ENCODE results near the gene RAP1GDS1. TPM values are rescaled to one million over a fixed set of nuclear protein-coding genes. Genes with fewer than 3 reads are reported as not detected.
A peak's percentile ranks its signal among the peaks of the same experiment; 100 is the strongest.

RAP1GDS1 gene
- total and polyA plus RNA-seq, 2 of the 4 experiments (the other 2 are of a cell fraction) = 29.0 to 85.1 TPM

GRCh38 chr4:98283219-98284189 lies 22.3 kb downstream of the RAP1GDS1 start:
- DNase-seq (peak; percentile 55), ATAC-seq (ENCODE audit: low read depth) (peak; percentile 42; the same call in 1 of the 2 replicates)
- H3K36me3 ChIP-seq (ENCODE audit: control insufficient read depth, insufficient read depth, low read length) = no peaks in the 10 kb centered on the region
- no peak overlapping the region for H4K8ac ChIP-seq (ENCODE audit: low read depth in 2 of 2, low read length in 2 of 2)
- H3K4me1 ChIP-seq (ENCODE audit: control insufficient read depth, insufficient read depth, low read length) = no peaks in the 10 kb centered on the region
- H2BK5ac ChIP-seq (ENCODE audit: low read depth, low read length, poor library complexity, severe bottlenecking) = peak overlapping the region; percentile 20
- no peak overlapping the region for H2BK20ac ChIP-seq (ENCODE audit: low read depth, low read length)
- H4K5ac ChIP-seq (ENCODE audit: low read depth, low read length) = no peak overlapping the region
- no peak overlapping the region for H2AK5ac ChIP-seq (ENCODE audit: low read depth, low read length)
- peaks cover 9 to 19% of the 10 kb centered on the region in 2 experiments; a peak in 3 of 4 replicates for H3K79me1 ChIP-seq (ENCODE audit: low read depth in 1 of 2, low read length in 2 of 2)
- BruUV-seq (replicated peaks) = no TSS peak
- in situ Hi-C loops (cut with MboI; ENCODE audit: low sequenced_read_pairs) = no loop called here
- intact Hi-C loops (cut with micrococcal nuclease) = no loop called here
- H3K9me3 ChIP-seq (ENCODE audit: control insufficient read depth, insufficient read depth, low read length) = no peaks in the 10 kb centered on the region
- peaks cover 5% of the 10 kb centered on the region; the same call in 1 of the 2 replicates for H4K20me1 ChIP-seq (ENCODE audit: insufficient read depth, low read length)
- H3K14ac ChIP-seq (replicated peaks; ENCODE audit: low read depth, low read length) = no peak overlapping the region
- POLR2A ChIA-PET (ENCODE audit: unreplicated experiment) = no interaction called here
- dilution Hi-C loops (cut with HindIII; ENCODE audit: low sequenced_read_pairs, unreplicated experiment) = no loop called here
- 0 out of 2 replicates have a peak, but pooled peaks cover 8% of the 10 kb centered on the region for H3K9me1 ChIP-seq (ENCODE audit: insufficient read depth, low read length)
- no peak overlapping the region for H2AK9ac ChIP-seq (replicated peaks; ENCODE audit: low read depth, low read length, poor library complexity)
- CTCF ChIA-PET = no interaction called here
- WGBS, 2 experiments (ENCODE audit: extremely low coverage in 2 of 2, insufficient read length in 1 of 2) = no CpG with 5 or more reads among the region's 3 CpGs
- H2AFZ ChIP-seq (replicated peaks; ENCODE audit: low read length, poor library complexity) = no peak overlapping the region
- TF ChIP-seq MXI1 (IDR thresholded peaks at IDR 0.05; ENCODE audit: borderline replicate concordance, low read depth, low read length) = no peak
- TF ChIP-seq MAFK (IDR thresholded peaks at IDR 0.05; ENCODE audit: low read depth, low read length) = 0 out of 2 replicates have a peak, but pooled peaks have one; percentile 5
- TF ChIP-seq CTCF (conservative IDR thresholded peaks at IDR 0.05; ENCODE audit: low read depth, low read length) = no peak
- peak; percentile 31; the same call in 1 of the 2 replicates for TF ChIP-seq CEBPB (IDR thresholded peaks at IDR 0.05; ENCODE audit: low read depth, low read length)
- H4K91ac ChIP-seq (ENCODE audit: insufficient read depth, low read depth, low read length) = no peak overlapping the region
- H3K18ac ChIP-seq (ENCODE audit: low read depth, low read length) = no peak overlapping the region
- no peak overlapping the region for H3K27ac ChIP-seq (ENCODE audit: insufficient read depth, low read length)
- H3K4ac ChIP-seq (ENCODE audit: low read depth, low read length) = no peak overlapping the region
- H2BK15ac ChIP-seq (ENCODE audit: low read depth, low read length) = no peak overlapping the region
- no peak overlapping the region for H3K23ac ChIP-seq (ENCODE audit: low read depth, low read length)
- H3K56ac ChIP-seq (ENCODE audit: extremely low read depth, insufficient read depth, low read length) = no peak overlapping the region
- no peaks in the 10 kb centered on the region for H3K27me3 ChIP-seq (ENCODE audit: control insufficient read depth, insufficient read depth, low read length)
- no peak overlapping the region; the same call in 1 of the 2 replicates for H3K9ac ChIP-seq (ENCODE audit: low read depth, low read length)
- no peak overlapping the region for H3K4me2 ChIP-seq (ENCODE audit: low read depth, low read length)
- no peak overlapping the region for H2BK120ac ChIP-seq (ENCODE audit: low read depth, low read length)
- H3K4me3 ChIP-seq (ENCODE audit: insufficient read depth, low read depth, low read length) = no peak overlapping the region

Measured in IMR-90 (cell line).